GM20000 (cell line): Measurements from ENCODE around the gene NCOA7.

ENCODE experiments used
- DNase-seq: peaks from one replicate; pipeline ENCODE4 v3.0.0; 2012; ENCODE audit warnings: low spot score
- TF ChIP-seq, protein P1 (sequence below): IDR thresholded peaks from 2 replicates; pipeline ENCODE4 v1.5.1; 2012; ENCODE audit warnings: mild to moderate bottlenecking, control low read depth; ENCODE audit errors: extremely low read depth, missing control alignments

Gene NCOA7

DNA sequence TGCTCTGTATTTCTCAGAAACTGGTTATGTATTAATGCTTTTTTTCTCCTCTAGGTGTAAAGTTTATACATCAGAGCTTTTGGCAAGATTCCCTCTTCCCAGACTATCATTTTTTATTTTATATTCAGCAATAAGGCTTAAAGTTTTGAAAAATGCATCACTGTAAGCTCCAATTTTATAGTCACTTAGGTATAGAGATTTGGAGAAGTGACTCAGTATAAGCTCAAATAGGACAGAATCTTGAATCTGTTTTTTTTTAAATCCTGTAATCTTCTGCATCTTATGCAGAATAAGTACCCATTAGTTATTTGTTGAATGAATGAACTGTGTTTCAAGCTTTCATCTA lies 1.0 kb downstream of the NCOA7 start:
- no peak for DNase-seq
- TF ChIP-seq, protein P1, sequence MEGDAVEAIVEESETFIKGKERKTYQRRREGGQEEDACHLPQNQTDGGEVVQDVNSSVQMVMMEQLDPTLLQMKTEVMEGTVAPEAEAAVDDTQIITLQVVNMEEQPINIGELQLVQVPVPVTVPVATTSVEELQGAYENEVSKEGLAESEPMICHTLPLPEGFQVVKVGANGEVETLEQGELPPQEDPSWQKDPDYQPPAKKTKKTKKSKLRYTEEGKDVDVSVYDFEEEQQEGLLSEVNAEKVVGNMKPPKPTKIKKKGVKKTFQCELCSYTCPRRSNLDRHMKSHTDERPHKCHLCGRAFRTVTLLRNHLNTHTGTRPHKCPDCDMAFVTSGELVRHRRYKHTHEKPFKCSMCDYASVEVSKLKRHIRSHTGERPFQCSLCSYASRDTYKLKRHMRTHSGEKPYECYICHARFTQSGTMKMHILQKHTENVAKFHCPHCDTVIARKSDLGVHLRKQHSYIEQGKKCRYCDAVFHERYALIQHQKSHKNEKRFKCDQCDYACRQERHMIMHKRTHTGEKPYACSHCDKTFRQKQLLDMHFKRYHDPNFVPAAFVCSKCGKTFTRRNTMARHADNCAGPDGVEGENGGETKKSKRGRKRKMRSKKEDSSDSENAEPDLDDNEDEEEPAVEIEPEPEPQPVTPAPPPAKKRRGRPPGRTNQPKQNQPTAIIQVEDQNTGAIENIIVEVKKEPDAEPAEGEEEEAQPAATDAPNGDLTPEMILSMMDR, result no peak

DNA sequence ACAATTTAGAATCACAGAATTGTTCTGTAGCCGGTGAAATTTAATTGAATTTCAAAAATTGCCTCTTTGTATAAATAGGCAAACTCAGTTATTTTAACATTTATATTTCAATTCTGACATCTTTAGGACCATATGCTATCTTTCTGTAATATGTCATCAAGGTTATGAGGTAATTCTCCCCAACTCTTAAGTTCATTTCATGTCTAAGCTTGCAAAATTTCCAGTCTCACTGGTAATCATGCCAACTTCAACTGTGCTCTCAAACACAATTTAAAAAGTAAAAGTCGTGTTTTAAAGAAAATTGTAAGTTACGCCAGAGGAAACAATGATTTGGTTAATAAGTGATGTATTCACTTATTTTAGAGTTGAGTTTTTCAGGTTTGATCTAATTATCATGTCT lies 1.4 kb downstream of the NCOA7 start:
- TF ChIP-seq, protein P1, result no peak
- DNase-seq, result no peak

DNA sequence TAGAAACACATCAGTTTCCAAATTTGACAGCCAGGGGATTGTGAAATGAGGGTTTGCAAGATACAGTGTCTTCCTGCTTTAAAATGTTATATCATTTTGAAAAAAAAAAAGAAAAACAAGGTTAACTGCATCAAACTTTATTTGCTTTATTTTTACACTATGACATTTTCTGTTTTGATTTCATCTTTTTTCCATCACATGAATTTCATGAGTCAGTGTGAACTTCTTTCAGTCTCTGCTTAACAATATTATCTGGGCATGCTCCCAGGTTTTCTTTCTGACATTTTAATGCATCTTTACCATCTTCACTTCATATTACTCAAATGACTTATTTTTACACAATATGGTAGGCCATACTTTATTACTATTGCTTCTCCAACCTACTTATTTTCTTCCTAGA lies 1.9 kb downstream of the NCOA7 start:
- TF ChIP-seq, protein P1, result no peak
- no peak for DNase-seq

DNA sequence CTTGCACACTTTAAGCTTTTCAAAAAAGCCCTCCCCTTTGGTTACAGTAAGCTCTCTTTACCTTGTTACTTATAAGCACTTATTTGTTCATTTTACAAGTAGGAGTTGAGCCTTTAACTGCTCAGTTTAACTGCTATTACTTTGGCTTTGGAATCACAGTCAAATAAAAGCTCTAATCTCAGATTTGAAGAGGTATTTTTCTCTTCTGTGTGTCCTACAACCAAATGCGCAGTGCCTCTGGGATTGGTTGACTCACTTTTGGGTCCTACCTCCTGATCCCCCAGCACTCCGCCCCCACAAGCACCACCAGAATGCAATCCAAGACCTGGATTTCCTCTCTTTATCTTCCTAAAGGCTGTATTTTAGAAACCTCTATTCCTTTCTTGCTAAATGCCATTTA lies 2.5 kb downstream of the NCOA7 start:
- no peak for DNase-seq
- TF ChIP-seq, protein P1, result no peak

DNA sequence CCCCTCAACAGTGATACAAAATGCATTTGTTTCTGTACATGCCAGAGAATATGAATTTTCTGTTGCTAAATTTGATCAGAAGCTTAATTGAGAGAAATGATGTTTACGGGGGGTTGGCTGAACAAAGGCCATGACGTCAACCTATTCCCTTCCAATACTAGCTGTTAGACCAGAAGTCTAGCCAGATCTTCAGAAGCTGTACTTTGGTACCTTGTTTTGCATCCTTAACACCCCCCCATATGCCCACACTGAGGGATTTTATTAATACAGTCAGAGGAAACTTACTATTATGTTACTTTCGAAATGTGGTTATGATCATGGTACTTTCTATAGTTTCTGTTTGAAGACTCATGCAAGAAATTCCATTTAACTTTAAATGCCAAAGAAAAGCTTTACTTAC lies 3.1 kb downstream of the NCOA7 start:
- TF ChIP-seq, protein P1, result no peak
- DNase-seq, result no peak

DNA sequence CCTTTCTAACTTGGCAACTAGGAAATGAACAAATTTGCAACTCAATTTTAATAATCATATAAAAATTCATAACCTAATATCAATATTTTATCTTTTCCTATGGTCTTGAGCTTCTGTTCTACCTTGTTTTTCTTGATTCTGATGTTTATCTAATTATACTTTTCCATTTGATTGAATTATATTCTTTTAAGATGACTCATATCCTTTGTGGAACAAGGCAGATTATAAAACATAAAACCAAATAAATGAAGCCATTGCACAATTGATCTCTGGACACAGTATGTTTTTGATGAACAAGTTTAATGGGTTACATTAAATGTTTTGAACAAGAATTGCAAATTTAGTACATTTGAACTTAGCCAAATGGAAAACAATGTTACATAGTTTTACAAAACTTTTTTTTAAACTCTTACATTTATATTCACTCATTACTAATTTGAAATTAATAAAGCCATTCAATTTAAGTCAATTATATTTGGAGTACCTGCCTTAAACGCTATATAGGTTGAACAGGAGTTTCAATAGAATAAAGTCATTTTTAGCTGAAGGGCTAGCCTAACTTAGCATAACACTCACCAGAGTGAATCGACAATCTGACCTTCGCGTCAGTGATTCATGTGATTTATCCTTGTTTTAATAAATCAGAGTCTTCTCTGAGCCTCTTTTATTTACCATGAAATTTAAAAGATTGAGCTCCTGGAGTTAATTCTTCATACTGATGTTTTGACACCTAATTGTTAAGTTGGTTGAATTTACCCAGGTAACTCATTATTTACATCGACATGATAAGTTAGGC lies 3.8 kb downstream of the NCOA7 start:
- TF ChIP-seq, protein P1, result no peak
- DNase-seq, result no peak

DNA sequence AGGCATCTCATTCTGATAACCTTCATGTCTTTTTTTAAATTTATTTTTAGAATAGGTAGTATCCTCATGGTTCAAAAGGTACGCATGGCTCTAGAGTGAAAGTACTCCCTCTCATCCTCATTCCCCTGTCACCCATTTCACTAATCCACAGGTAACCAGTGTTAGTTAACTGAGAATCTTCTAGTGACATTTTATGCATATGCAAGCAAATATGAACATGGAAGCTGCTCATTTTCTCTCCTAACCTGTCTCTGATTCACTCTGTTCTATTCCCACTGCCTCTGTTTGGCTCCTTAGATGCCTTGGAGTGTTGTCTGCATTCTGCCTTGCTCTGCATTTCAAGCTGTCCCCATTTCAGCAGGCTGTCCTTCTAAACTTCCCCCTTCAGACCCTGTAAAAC lies 4.5 kb downstream of the NCOA7 start:
- TF ChIP-seq, protein P1, result no peak
- DNase-seq, result no peak
